GM15510 (cell line): Measurements from ENCODE around the gene DZIP3.

Source experiments
- POLR2A ChIP-seq: IDR thresholded peaks from 3 replicates; pipeline ENCODE4 v1.6.1; 2011; ENCODE audit warnings: borderline replicate concordance; ENCODE audit not compliant: insufficient read length; ENCODE audit errors: extremely low read depth

DZIP3 gene

GRCh38 chr3:108578064-108578463, 11.5 kb upstream of the DZIP3 start:
- no peak for TF ChIP-seq POLR2A

GRCh38 chr3:108588601-108589000, 921 bp upstream of the DZIP3 start:
- TF ChIP-seq POLR2A, result no peak

GRCh38 chr3:108589998-108590323, 439 bp downstream of the DZIP3 start:
- no peak for TF ChIP-seq POLR2A

GRCh38 chr3:108590460-108590859, 938 bp downstream of the DZIP3 start:
- no peak for TF ChIP-seq POLR2A

GRCh38 chr3:108595321-108595720, 5.8 kb downstream of the DZIP3 start:
- TF ChIP-seq POLR2A, result no peak

- no peak for TF ChIP-seq POLR2A
Observed at GRCh38 chr3:108598375-108598774, 8.9 kb downstream of the DZIP3 start.

- TF ChIP-seq POLR2A, result no peak
Observed at GRCh38 chr3:108599677-108600409, 10.3 kb downstream of the DZIP3 start.

GRCh38 chr3:108602249-108602934, 12.9 kb downstream of the DZIP3 start:
- no peak for TF ChIP-seq POLR2A

GRCh38 chr3:108602935-108603294, 13.4 kb downstream of the DZIP3 start:
- no peak for TF ChIP-seq POLR2A

GRCh38 chr3:108603691-108604090, 14.2 kb downstream of the DZIP3 start:
- TF ChIP-seq POLR2A, result no peak

- TF ChIP-seq POLR2A, result no peak
Observed at GRCh38 chr3:108605028-108605427, 15.5 kb downstream of the DZIP3 start.

- TF ChIP-seq POLR2A, result no peak
Observed at GRCh38 chr3:108605491-108605890, 16.0 kb downstream of the DZIP3 start.

GRCh38 chr3:108608750-108609149, 19.2 kb downstream of the DZIP3 start:
- TF ChIP-seq POLR2A, result no peak

GRCh38 chr3:108610651-108611050, 21.1 kb downstream of the DZIP3 start:
- TF ChIP-seq POLR2A, result no peak

GRCh38 chr3:108620250-108620649, 30.7 kb downstream of the DZIP3 start:
- TF ChIP-seq POLR2A, result no peak

- TF ChIP-seq POLR2A, result no peak
Observed at GRCh38 chr3:108623504-108623903, 34.0 kb downstream of the DZIP3 start.
